NK-92 treated with Interleukin-12 subunit alpha and Interleukin-12 subunit beta, amount 100 ng/mL, for 24 hours (cell line): Measurements from ENCODE around the gene ZKSCAN4.

Experiments used
- DNase-seq: peaks from one replicate; lab custom pipeline; 2025; lab: John Stamatoyannopoulos, UW

The ZKSCAN4 gene

DNA sequence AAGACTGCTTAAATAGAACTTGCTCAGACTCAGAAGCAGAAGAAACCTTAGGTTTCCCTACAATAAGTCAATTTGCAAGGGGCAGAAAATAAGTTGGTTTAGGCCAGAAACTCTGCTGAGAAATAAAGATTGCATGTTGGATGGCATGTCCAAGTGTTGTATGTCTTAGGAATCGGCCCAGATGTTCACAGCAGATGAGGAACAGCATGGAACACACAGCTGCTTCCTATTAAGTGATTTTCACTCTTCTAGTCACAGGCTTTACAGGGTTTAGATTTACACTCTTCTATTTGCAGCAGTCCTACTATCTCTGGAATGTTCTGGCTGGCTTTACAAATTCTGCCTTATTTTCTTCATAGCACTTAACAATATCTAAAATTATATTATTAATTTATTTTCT, 3.2 kb downstream of the ZKSCAN4 start:
- no peak for DNase-seq

DNA sequence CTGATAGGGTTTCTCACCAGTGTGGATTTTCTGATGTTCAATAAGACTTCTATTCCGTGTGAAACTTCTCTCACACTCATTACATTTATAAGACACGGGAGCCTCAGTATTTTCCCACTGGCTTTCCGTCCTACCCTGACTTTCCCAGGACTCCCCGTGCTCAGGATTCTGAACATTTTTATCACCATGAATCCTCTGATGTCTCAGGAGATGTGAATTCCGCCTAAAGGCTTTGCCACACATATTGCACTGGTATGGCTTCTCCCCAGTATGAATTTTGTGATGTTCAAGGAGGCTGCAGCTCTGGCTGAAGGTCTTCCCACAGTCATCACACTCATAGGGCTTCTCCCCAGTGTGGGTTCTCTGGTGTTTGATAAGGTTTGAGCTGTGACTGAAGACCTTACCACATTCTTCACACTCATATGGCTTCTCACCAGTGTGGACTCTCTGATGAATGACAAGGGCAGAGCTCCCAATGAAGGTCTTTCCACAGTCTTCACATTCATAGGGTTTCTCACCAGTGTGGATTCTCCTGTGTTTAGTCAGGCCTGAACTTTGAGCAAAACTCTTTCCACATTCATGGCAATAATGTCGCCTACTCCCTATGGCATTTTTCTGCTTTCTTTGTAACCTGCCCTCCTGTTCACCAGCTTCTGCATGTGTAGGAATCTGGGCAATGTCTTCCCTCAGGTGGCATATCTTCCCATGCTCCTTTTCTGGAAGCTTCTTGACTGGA, 6.7 kb downstream of the ZKSCAN4 start:
- DNase-seq = no peak

DNA sequence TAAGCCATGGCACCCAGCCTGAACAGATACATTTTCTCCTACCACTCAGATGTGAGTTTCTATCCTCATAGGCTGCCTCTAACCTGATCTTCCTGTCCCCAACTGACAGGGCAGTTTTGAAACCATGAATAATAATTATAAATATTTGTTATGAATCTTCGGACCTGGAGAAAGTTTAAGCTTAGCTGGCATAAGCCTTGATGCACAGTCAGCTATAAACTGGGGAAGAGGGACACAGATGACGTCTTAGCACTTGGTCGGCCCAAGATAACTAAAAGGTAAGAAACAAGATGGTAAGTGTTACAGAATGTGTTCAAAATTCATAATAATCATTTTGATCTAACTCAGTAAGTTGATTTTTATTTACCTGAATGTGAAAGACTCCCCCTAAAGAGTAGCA, 8.1 kb downstream of the ZKSCAN4 start:
- no peak for DNase-seq

DNA sequence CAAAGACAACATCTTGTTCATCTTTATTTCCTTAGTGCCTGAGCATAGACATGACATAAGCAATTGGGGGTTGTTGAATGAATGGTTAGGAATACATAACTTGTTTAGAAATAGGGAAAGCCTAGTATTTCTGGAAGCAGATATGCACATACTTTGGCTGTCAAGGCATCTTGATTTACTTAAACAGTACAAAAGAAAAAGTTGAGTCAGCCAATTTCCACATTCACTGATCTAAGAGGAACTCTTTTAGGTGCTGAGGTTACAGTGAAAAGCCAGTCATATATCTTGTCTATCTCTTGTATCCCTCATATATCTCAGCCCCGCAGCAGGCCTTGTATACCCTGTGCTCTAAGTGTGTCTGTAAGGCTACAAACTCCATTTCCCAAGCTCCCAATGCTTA, 11.6 kb downstream of the ZKSCAN4 start:
- DNase-seq = no peak

DNA sequence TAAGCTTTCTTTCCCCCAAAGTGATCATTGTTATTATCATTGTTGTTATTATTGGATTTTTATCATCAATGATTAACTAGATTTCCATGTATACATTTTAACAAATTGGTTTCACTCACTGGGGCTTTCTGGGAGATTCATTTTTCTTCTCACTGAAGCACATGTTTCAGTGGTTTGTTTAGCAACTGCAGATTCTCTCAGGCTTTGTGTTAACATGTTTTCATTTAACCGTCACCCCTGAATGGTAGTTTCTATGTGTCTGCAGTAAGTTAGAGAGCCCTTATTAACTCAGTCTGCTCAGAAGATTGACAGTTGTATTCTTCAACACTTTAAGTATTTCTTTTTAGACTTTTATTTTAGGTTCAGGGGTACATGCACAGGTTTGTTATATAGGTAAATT, 12.4 kb downstream of the ZKSCAN4 start:
- DNase-seq = no peak

DNA sequence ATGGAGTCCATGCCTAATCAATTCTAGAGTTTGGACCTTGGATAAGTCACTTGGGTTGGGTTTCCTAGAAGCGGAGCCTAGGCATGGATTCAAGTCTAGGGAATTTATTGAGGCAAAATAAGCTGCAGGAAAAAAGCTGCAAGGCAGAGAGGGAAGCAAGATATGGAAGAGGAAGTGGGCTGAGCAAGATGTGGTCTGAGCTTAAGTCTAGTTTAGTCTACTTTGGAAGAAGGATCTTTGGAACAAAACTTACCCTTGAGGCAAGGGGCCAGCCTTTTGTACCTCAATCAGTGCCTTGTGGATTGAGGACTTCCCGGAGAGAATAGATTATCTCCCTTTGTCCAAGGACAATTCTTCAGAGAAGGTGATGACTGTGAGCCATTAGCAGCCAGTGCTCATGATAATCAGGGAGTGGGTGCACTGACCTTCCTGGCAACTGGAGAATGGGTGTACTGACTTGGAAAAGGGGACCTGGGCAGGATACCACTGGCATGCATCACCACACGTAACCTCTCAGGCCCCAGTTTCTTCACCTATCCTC, 16.1 kb downstream of the ZKSCAN4 start:
- DNase-seq = no peak

DNA sequence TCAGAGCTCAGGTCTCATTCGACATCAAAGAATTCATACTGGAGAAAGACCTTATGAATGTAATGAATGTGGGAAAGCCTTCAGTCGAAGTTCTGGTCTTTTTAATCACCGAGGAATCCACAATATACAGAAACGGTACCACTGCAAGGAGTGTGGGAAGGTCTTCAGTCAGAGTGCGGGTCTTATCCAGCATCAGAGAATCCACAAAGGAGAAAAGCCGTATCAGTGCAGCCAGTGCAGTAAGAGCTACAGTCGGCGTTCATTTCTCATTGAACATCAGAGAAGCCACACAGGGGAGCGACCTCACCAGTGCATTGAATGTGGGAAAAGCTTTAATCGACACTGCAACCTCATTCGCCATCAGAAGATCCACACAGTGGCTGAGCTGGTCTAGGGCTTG, 19.3 kb downstream of the ZKSCAN4 start:
- no peak for DNase-seq

DNA sequence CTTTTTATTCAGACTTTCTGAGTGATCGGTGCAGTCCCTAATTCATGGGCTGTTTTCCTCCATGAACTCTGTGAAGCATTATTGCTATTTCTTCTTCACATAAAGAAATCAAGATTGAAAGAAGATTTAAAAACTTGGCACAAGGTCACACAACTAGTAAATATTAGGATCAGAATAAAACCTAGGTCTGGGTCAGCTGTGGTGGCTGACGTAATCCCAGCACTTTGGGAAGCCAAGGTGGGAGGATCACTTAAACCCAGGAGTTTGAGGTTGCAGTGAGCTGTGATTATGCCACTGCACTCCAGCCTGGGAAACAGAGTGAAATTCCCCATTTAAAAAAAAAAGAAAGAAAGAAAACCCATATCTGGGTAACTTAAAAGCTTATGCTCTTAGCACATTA, 25.6 kb downstream of the ZKSCAN4 start:
- no peak for DNase-seq

DNA sequence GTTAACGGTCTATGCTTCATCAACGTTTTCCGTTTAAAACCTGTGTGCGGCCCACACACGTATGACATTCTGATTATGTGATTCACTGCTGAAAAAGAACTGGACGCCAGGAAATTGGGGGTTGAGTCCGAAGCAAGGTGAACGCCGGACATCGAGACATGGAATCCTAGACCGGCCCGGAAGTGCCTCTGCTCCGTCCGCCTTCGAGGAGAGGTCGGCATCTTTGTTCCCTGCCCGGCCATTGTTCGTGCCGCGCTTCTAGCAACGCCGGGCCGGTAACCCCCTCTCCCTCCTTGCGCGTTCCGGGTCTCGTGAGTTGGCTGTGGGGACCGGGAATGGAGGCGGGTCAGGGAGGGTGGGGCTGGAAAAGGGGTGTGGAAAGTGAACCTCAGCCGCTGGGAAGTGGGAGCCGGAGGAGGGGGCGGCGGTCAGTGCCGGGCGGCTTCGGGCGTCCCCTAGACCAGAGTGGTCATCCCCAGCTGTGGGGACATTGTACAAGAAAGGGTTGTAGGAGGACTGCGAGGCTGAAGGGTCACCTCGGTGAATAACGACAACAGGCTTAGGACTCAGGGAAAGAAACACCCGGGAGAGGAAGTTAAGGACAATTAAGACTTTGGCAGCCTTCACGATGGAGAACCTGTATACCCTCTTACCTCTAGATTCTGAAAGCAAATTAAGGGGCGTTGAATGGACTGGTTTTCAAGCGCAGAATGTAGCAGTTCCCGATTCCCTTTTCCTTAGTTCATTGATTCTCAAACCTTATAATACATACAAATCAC, 26.8 kb downstream of the ZKSCAN4 start, which contains the start of gene ZSCAN9:
Gene ZSCAN9, plus strand, starts transcription at position 220 of the 779 bp plus-strand sequence. CDS start 1,810 bp downstream, outside the sequence.
- DNase-seq = peak; percentile 70

DNA sequence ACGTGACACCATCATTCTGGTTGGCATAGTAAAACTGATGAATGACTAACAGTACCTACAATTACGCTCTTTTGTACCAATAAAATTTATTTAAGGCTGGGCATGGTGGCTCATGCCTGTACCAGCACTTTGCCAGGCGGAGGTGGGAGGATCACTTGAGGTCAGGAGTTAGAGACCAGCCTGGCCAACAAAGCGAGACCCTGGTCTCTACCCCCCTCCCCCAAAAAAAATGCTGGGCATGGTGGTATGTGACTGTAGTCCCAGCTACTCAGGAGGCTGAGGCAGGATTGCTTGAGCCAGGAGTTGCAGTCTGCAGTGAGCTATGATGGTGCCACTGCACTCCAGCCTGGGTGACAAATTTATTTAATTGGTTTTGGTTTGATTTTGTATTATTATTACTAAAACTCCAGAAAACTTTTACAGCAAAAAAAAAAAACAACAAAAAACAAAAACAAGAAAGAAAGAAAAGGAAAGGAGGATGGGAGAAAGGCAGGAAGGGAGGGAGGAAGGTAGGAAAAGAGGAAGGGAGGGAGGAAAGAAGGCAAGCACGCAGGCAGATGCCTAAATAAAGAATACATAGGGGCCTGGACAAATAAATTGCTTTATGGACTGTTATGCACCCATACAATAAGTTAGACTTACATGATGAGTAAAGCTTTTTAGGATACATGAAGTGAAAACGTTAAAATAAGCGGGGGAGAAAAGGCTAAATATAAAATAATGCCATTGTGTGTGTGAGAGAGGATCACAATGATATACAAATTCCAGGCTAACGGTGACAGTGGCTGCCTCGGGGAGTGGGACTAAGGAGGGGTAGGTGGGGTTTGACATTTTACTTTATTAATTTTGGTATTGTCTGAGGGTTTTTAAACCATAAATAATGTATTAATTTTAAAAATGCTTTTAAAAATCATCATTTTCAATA, 27.7 kb downstream of the ZKSCAN4 start:
- no peak for DNase-seq

DNA sequence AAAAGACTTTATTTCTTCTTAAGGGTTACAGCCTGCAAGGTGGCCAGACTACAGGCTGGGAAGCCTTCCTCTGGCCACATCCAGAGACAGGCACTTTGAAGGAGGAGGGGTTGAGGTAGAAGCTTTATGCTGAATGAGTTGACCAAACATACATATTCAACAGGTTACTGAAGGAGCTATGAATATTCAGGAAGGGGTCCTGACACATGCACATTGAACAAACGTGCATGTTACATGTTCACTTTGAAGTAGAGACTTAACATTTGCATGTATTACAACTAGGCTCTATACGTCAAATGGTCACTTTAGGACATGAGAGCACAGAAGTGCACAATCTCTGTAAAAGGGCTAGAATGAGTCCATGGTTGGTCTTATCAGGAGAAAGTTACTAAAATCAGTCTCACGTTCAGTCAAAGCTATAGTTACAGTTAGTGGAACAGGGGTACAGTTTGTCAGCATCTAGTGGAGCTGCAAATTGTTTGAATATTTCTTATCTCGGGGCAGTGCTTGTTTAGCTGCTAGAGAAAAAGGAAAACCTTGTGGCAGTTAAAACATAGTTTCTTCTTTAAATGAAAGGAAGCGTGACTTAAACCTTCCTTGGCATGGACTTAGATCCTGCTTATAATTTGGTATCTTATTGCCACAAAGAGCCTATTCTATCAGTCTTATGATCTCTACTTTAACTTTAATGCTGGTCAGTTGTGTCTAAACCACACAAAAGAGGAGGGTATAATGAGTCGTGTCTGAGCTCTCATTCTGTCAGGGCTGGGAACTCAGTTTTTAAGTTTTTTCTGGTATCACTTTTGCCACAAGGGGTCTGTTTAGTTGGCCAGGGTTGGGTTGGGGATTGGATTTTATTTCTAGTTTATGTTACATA, 31.6 kb downstream of the ZKSCAN4 start:
- DNase-seq = no peak

DNA sequence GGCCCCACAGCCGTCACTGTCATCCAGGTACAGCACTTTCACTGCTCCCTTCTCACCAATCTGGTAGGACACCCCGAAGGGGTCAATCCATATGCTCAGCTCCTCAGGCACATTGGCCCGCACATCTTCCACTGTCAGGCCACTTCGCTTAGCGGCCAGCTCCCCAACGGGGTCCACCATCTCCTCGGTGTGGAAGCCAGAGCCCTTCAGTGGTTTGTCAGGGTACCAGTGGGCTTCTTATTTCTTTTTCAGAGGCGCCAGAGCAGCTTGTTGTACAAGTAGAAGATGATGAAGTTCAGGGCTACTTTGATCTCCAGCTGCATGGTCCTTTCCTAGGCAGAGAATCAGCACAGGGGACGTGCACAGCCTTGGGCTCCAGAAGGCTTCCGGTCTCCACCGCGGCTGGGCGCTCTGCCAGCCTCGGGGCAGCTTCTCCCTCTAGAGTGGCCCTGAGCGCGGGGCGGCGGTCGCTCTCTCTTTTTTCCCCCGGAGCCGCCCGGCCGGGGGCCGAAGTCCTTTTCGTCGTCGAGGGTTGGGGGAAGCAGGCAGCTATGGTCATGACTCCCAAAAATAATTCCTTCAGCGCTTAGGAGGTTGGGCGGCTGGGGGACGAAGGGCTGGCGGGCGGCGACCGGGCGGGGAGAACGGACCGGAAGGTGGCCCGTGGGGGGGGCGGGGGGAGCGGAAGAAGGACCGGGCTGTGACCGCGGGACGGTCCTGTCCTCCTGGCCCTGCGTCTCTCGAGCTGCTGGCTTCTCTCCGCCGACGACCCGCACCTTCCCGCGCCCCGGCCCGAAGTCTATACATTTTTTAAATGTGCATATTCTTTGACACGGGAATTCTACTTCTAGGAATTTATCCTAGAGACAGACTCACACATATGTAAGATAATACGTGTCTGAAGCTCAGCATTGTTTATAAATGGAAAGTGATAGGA, 33.5 kb downstream of the ZKSCAN4 start:
- peak; percentile 38 for DNase-seq

DNA sequence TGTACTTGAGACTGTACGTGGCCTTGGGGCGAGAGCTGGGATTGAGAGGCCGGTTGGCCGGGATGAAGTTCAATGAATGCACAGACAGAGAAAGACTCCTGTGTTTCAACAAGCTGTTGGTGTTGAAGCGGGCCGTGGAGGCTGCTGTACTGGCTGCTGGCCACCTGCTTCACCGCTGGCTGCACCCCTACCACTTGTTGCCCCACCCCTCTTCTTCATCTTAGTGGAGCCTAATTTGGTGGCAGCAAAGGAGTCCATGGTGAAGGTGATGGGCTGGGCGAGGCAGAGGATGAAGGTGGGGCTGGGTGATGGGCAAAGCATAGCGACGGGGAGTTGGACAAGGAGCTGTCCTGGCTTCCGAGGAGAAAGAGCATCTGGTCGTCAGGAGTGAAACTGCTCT, 34.2 kb downstream of the ZKSCAN4 start:
- DNase-seq = no peak

DNA sequence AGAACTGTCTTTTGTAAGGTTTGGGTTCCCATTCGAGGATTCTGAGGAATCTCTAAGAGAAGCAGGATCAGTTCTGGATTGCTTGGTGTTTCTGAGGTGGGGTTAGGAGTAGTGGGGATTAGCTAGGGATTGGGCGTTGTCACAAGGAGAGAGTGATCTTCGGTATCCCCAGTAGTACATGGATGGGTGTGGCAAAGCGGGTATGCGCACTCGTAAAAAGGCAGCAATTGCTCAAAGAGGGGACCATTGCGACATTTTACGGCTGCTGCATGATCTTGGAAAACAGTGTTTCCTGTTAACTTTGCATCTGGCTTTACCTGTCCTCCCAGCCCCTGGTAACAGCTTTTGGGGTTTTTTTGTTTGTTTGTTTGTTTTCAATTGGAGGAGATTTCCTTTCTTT, 36.6 kb downstream of the ZKSCAN4 start:
- no peak for DNase-seq

DNA sequence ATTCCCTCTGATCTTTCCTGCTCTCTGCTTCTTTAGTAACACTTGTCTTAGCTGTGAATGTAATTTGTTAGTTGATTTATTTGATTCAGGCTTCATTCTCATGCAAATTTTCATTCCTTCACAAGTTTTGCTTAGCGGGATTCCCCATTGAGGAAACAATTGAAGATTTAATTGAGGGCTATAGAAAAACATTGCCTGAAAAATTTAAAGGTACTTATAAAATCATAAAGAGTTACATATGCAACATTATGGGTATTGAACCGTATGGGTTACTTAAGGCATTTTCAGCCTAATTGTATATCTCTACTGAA, 38.9 kb downstream of the ZKSCAN4 start:
- no peak for DNase-seq

DNA sequence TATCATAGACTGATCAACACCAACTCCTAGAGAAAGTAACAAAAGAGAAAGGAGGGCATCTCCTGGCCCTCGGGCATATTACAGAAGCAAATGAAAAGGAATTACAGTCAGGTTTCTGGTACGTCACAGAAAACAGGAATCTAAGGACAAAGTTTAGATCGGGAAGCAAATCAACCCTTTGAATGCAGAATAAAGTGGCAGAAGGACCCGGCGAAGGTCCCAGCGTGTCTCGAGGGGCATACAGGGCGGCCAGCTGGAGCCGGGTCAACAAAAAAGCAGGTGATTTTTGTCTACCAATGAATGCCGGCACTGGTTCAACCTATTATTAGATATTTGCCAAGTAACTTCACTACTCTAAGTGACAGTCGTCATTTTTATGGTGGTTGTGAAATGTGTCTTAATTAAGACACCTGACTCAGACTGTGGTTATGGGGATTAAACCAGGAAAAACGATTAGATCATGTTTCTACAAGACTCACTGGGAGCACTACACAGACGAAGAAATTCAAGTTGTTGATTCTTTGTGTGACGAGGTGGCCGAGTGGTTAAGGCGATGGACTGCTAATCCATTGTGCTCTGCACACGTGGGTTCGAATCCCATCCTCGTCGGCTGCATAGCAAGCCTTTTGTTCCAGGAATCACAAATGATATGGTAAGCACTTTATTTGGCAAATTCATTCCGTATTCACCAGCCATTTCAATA, 39.4 kb downstream of the ZKSCAN4 start:
- peak; percentile 27 for DNase-seq

DNA sequence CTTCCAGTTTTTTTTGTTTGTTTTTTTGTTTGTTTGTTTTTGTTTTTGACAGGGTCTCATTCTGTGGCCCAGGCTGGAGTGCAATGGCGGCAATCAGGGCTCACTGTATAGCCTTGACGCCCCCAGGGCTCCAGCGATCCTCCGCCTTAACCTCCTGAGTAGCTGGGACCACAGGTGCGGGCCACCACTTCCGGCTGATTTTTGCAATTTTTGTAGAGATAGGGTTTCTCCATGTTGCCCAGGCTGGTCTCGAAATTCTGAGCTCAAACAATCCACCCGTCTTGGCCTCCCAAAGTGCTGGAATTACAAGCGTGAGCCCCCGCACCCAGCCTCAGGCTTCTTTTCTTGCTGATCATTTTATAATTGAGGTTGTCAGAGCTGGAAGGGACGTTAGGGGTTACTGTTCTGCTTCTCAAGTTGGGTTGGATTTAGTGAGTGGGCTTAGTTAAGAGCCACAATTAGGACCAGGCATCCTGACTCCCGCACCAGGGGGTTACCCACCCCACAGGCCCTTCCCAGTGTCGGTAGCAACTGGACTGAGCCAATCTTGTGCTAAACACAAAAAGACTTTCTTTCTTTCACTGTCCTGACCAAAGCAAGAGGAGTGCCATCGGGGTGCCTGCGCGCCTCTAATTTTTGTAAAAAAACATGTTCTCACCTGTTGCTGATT, 40.1 kb downstream of the ZKSCAN4 start:
- DNase-seq = no peak

DNA sequence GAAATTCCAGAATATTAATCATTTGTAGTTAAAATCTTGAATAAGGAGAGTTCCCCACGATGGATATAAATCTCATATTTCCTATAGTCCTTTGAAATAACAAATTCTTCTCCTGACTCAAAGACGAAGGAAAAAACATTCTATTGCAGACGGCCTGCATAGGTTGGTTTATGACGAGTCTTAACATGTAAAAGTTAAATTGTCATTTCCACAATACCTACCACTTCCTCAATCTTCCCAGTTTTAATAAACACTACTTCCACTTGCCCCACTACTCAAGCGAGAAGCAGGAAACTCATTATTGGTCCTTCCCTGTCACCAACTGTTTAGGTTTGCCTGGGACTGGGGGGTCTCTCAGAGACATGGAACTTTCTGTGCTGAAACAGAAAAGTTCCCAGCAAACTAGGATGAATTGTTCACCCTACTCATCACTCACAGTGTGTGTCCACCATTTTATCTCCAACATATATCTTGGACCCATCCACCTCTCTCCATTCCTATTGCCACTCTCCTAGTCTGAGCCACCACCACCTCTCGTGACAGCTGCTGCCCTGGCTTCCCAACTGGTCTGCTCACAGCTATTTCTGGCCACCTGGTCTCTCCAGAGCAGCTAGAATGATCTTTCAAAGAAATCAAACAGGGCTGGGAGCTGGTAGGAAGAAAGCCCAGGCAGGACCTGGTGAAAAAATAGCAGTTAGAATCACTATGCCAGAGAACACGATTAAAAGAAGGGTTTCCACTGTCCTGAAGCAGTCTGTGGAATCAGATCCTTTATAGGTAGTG, 42.1 kb downstream of the ZKSCAN4 start:
- no peak for DNase-seq
